ENCODE results near the gene OSBPL5.
"Not testable (repeated sequence)": the region's sequence is repeated elsewhere in the genome, so short reads cannot be mapped to it uniquely, and the experiment has no call there.

OSBPL5 gene

GRCh38 chr11:3181725-3182461 lies 16.8 kb upstream of the OSBPL5 start:
- no peak for DNase-seq

GRCh38 chr11:3180869-3181268 lies 15.8 kb upstream of the OSBPL5 start:
- DNase-seq: no peak

DNA sequence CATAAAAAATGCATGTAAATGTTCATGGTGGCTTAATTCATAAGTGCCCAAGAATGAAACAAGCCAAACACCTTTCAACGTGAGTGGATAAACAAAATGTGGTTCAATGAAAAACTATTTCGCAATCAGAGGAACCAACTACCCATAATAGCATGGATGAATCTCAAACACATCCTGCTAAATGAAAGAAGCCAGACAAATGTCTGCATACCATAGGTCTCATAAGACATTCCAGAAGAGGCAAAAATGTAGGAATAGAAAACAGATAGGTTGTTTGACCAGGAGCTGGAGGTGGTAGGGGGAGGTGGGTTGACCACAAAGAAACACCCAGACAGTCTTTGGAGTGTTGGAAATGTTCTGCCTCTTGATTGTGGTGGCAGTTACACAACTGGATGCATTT lies 13.2 kb upstream of the OSBPL5 start:
- DNase-seq: no peak

DNA sequence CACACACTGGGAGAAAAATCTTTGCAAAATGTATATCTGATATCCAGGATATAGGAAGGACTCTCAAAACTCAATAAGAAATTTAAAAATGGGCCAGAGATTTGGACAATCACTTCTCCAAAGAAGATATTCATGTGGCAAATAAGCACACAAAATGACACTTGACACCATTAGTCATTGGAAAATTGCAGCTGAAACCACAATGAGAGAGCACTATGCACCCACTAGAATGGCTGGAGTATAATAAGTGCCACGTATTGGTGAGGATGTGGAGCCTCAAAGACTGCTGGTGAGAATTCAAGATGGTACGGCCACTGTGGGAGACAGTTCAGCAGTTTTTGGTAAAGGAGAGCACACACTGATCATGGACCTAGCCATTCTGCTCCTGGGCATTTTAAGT lies 12.8 kb upstream of the OSBPL5 start:
- no peak for DNase-seq

- no peak for DNase-seq
These were observed 11.4 kb upstream of the OSBPL5 start for GRCh38 chr11:3176487-3176886.

GRCh38 chr11:3175194-3175593 lies 10.1 kb upstream of the OSBPL5 start:
- DNase-seq: no peak

GRCh38 chr11:3174387-3174786 lies 9.3 kb upstream of the OSBPL5 start:
- no peak for DNase-seq

DNA sequence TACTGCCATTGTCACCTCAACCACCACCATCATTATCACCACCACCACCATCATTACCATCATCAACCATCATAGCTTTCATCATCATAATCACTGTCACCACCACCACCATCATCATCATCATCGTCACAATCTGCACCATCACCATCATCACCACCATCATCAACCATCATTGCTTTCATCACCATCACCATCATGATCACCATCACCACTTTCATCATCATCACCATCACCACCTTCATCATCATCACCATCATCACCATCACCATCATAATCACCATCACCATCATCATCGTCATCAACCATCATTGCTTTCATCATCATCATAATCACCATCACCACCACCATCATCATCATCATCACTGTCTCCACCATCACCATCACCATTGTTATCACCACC lies 8.7 kb upstream of the OSBPL5 start:
- DNase-seq: no peak

DNA sequence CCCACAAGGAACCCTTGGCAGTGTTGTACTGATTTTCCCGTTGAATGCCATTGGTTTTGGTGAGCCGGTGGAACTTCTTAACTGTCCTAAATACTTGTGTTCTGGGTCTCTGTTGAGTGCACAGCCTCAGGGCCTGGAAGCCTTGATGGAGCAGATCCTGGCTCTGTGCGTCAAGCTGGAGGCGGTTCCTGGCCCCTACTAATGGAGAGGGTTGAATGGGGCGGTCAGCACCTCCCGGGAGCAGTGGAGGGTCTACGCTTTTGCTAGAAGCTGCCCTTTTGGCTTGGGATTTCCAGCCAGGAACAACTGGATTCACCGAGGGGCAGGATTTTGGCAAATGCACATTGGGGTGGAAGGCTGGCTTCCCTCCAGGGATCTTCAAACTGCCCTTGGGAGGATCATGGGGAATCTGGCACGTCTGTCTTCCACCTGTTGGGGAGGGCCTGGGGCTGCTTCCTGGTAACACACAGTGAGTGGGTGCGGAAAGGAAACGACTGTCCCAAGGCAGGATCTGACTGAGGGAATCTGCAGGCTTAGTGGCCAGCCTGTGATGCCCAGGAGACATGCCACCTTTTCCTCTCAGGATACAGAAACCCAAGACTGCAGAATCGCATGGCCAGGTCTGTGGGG lies 6.9 kb upstream of the OSBPL5 start:
- DNase-seq: no peak

- no peak for DNase-seq
These were observed 5.9 kb upstream of the OSBPL5 start for GRCh38 chr11:3170756-3171650.

DNA sequence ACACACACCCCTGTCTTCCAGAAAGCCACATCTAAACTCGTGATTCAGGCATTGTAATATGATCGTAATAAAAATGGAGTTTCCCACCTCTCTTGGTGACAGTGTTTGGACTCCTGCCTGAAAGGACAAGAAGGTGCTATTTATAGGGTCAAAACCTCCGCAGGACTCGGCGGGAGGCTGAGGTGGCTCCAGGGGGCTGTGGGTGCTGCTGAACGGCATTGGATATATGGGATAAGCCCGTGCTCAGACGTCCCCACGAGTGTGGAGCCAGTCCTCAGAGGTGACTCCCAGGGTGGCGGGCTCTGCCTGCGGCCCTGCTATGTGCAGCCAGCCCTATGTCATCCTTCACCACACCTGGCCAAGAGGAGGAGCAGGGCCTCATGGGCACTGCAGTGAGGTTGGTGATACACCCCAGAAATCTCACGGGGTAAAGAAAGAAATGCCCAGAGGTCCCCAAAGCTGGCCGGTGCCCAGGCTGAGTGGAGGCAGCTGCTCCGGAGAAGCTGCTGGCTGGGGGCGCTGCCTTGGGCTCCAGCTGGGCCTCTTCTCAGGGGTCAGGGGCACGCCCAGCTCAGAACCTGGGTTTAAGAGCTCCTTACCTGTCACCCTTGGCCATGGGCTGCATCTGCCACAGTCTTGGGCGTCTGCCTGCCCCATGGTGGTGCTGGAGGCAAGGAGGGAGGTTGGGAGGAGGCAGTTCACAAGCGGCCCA lies 5.1 kb upstream of the OSBPL5 start:
- DNase-seq: no peak

DNA sequence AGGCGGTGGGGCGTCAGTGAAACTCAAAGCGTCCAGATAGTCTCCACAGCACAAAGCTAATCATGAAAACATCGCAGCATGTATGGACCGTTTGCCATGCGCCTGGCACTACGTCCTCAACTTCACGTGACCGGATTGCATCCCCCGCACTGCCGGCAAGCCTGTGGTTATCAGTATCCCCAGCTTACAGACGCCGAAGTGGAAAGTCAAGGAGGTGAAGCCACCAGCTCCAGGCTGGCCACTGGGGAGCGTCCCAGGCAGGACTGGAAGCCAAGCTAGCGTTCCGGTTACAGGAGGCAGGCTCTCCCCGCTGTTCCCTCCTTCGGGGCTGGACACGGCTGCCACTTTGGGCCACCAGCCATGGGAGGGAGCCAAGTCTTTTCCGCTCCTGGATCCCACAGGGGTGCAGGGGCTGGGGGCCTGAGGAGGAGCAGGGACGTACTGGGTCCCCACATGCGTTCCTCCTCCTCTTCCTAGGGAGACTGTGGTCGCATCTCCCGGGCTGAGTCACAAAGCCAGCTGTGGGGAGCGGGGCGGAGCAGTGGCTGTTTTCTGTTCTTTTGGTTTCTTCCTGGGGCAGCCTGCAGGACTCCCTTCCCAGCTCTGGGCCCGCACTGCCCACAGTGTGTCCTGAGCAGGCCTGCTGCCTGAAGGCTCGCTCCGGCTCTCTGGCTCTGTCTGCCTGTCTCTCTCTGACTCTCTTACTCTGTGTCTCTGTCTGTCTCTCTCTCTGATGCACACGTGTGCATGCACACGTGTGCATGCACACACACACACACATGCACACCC lies 4.3 kb upstream of the OSBPL5 start:
- DNase-seq: peak; percentile 32

DNA sequence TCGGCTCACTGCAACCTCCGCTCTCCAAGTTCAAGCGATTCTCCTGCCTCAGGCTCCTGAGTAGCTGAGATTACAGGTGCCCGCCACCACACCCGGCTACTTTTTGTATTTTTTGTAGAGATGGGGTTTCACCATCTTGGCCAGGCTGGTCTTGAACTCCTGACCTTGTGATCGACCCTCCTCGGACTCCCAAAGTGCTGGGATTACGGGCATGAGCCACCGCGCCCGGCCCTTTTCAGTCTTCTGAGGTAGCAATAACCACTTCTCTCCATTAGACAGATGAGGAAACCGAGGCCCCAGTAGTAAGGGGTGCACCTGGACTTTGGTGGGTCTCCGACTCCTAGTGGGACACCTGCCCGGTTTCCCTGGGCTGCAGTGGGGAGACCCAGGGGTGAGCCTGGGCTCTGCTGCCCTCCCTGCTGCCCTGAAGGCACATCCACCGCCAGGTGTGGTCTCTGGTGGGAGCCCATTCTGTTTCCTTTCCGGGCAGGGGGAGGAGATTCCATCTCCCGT lies 3.7 kb upstream of the OSBPL5 start:
- not testable (repeated sequence) for DNase-seq

DNA sequence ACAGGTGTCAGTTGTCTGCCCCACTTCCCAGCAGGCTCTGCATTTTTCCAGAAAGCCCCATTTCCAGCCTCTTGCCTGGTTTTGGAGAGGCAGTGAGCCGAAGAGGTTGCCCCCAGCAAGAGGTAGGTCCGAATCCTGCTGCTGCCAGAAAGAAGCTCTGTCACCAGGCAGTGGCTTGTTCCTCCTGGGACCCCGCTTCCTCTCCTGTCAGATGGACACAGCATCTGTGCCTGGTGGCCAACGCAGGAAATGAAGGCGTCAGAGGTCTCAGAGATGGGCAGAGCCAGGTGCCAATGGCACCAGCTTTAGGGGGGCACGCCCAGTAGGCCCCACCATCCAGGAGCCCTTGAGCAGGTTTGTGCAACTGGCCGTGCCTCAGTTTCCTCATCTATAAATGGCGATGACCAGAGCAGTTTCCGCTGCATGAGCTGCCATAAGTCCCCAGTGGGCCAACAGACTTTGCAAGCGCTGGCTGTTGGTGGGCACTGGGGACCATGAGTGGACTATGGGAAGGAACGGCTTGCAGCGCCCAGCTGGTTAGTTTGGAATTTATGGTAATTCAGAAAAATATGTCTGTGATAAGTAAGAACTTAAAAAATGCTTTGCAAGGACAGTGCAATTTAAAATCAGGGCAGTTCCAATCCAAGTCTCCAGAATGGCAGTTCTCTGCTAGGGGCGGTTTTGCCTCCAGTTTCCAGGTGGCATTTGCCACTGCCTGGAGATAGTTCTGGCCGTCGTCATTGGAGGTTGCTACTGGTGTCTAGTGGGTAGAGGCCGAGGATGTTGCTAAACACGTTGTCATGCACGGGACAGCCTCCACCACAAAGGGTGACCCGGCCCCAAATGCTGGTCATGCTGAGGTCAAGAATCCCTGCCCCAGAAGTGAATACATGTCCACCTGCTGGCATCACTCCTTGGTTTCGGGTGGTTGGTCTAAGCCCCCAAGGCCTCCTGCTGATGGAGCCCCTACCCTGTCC lies 2.3 kb upstream of the OSBPL5 start:
- DNase-seq: no peak

DNA sequence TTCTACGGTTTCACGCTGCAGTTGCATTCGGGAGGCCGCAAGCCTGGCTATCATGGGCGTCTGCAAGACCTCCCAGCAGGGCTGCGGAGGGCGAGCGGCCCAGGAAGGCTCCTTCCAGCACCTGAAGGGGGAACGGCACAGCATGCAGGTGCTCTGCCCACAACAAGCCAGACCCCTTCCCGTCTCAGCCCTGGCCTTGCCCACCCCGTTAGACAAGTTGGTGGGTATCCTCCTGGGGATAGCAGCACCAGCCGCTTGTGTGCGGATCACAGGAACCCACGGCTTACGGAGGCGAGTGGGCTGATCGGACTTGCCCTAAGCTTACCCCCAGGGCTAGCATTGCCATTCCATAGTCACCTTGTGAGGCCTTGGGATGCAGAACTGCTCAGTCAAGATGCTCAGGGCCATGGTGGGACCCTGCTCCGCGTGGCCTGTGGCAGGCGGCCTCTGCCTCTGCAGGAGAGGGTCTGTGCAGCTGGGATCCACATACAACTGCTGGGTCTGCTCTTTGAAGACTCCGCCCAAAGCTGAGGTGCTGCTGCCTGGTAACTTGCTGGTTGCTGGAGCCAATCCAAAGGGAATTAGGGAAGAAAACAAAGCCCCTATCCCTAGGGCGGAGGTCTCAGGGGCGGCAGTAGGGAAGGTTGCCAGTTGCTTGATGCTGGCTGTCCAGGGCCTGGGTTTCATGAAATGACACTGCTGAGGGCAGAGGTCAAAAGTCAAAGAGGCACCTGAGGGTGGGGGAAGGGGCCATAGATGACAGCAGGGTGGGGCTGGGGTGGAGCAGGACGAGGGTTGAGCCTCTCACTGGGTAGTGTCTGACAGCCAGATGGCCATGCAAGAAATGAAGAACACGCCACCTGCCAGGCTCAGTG lies 1.4 kb upstream of the OSBPL5 start:
- no peak for DNase-seq

- DNase-seq: no peak
These were observed 782 bp upstream of the OSBPL5 start for GRCh38 chr11:3165916-3166267.

DNA sequence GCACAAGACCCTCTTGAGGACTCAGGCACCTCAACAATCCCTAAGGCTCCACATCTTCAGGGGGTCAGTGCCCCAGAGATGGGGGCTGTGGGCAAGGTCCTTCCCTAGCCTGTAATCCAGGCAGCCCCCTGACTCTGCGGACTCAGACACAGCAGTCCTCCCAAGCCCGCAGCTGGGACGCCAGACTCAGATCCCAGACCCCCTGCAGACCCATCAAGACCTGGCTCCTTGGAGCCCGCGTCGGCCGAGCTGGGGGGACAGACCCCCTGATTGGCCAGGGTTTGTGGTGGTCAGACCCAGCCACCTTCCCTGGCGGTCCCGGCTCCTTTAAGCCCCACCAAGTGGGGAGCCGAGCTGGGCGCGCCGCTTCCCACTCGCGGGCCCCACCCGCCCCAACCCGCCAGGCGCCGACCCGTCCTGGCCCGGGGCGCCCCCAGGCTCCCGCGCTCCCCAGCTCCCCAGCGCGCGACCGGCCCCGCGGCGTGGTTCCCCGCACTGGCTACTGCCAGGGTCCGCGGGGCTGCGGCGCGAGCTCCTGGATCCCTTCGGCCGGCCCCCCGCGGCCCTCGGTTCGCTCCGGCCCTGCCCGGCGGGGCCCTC lies 458 bp downstream of the OSBPL5 start:
- no peak for DNase-seq

DNA sequence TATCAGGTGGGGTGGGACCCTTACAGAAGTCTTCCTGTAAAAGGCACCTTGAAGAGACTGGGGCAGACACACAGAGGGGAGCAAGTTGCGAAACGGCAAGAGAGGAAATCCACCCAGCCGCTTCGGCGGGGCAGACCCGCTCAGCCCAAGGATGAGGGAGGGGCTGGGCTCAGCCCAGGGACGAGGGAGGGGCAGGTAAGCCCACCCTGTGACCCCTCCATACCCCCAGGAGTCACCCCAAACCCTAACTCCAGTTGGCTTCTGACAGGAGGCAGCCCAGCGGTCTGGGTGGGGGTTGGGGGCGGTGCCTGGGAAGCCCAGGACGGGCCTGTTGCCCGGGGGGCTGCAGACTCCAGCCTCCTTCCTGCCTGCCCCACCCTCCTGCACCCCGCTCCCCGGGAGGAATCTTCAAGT lies 965 bp downstream of the OSBPL5 start:
- DNase-seq: no peak

DNA sequence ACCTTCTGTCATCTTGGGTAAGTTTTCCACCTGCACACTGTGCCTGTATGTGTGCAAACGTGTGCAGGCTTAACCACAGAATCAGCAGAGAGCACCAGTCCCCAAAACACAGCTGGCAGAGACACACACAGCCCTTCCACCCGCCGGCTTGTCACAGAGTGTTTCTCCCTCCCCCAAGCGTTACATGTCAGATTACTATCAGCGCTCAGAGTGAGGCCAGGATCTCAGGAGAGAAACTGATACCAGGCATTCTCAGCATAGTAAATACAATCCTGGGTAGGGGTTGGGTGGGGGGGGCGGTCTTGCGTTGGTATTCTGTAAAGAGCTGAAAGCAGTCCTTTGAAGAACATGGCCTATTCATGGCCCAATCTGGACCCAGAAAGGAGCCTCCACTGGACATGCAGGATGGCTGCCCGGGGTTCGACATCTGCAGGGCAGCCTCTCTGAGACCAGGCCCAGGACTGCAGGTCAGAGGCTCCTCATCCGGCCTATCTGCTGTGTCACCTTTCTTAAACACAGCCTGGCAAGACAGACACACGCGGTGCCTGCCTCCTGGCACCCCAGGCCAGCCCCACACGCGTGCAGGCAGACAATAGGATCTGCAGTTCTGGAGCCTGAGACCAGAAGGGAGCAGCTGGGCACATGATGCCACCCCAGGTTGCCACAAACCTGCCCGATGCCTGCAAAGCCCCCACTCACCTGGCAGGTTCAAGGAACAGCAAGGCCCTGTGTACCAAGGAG lies 1.7 kb downstream of the OSBPL5 start:
- DNase-seq: no peak
